ENCODE measurements around the gene EXOC6B.

DNA sequence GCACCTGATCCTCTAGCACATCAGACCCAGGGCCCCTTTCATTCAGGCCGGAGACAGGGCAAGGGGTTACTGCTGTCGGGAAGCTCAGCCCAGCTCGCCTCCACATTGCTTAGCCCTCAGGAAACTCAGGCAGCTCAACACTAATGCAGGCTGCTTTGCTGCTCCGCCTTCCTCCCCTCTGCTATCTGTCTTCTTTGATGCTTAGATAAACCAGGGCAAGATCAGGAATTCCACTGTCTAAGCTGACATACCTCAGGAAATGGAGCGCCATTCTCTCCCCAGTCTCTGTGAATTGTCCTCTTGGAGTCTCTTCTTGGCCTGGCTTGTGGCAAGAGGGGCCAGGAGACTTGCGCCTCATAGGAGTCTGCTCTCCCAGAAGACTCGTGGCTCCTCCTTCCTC lies 25.5 kb upstream of the EXOC6B start:
- TF ChIP-seq, protein P1, sequence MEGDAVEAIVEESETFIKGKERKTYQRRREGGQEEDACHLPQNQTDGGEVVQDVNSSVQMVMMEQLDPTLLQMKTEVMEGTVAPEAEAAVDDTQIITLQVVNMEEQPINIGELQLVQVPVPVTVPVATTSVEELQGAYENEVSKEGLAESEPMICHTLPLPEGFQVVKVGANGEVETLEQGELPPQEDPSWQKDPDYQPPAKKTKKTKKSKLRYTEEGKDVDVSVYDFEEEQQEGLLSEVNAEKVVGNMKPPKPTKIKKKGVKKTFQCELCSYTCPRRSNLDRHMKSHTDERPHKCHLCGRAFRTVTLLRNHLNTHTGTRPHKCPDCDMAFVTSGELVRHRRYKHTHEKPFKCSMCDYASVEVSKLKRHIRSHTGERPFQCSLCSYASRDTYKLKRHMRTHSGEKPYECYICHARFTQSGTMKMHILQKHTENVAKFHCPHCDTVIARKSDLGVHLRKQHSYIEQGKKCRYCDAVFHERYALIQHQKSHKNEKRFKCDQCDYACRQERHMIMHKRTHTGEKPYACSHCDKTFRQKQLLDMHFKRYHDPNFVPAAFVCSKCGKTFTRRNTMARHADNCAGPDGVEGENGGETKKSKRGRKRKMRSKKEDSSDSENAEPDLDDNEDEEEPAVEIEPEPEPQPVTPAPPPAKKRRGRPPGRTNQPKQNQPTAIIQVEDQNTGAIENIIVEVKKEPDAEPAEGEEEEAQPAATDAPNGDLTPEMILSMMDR (IDR thresholded peaks at IDR 0.05), result no peak
- TF ChIP-seq POLR2A (IDR thresholded peaks at IDR 0.05), result no peak
